ENCODE data around the gene FAM53B. TPM values are rescaled to one million over a fixed set of nuclear protein-coding genes. Genes with fewer than 3 reads are reported as not detected.

Gene FAM53B
- total RNA-seq, 2 donors from 2014 or later: 68.5 to 69.2 TPM

- Mint-ChIP-seq H3K4me3 (peak overlapping the region; percentile 89), H3K36me3 (ENCODE audit: low read depth) (peaks cover 13% of the 10 kb centered on the region)
Measured at GRCh38 chr10:124677749-124678556, 66.2 kb downstream of the FAM53B start.

DNA sequence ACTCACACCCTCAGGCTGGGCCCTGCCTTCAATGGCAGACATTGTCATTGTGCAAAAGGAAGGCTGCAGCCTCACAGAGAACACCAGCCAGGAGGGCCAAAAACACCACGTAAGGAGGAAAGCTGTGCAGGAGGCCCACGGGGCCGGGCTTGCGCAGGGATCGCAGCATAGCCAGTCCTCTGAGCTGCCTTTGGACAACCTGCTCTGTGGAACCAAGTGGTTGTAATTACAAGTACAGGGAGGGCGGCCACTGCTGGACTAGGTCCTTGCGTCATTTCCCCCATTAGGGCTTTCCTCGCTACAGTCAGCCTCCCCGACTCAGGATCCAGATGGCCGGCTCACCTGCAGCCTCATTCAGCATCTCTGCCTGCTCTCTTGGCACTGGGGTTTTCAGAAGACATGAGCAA, 66.9 kb downstream of the FAM53B start:
- no peak for DNase-seq
- no peaks in the 10 kb centered on the region for H3K9me3 ChIP-seq (ENCODE audit: control insufficient read depth, low read length, poor library complexity, severe bottlenecking)
- ATAC-seq: no peak
- peaks cover 13% of the 10 kb centered on the region for H3K36me3 Mint-ChIP-seq (ENCODE audit: low read depth)
- H3K27ac Mint-ChIP-seq: peak overlapping the region; percentile 96
- peak overlapping the region; percentile 89 for H3K4me3 Mint-ChIP-seq
- H3K4me1 Mint-ChIP-seq: peaks cover 80% of the 10 kb centered on the region
- no peaks in the 10 kb centered on the region for H3K27me3 Mint-ChIP-seq

More at GRCh38 chr10:124677749-124678556, 66.2 kb downstream of the FAM53B start:
- no peaks in the 10 kb centered on the region for H3K9me3 ChIP-seq (ENCODE audit: control insufficient read depth, low read length, poor library complexity, severe bottlenecking)
- ATAC-seq: peak; percentile 29
- DNase-seq: no peak
- H3K27ac Mint-ChIP-seq: peak overlapping the region; percentile 96
- no peaks in the 10 kb centered on the region for H3K27me3 Mint-ChIP-seq
- peaks cover 74% of the 10 kb centered on the region for H3K4me1 Mint-ChIP-seq

DNA sequence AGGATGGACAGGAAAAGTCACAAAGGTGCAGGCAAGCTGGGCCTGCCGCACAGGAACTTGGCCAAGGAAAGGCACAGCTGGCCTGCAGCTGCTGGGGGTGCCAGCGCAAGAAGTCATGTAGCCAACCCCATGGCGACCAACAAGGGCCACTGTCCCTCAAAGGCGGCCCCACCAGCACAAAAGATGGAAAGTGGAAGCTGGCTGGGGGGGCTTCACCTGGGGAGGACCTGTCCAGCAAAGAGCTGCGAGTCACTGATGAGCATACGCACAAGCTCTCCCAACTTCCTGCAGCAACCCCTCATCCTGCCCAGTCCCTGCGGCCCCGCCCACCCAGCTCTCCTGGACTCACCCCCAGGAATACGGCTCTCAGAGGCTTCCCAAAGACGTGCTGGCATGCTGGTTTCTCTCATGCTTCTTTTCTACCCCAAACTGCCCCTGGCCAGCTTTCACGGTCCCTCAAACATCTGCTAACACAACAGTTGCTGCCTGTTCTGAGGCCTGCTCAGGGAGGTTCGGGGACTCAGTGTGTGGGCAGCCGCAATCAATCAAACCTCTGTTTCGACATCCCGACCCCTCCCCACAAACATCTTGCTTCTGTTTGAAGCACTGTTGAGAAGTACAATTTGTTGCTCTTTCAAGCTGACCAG, 67.6 kb downstream of the FAM53B start:
- Mint-ChIP-seq H3K4me3 (peak overlapping the region; percentile 89), H3K27ac (peak overlapping the region; percentile 96), H3K4me1 (peaks cover 84% of the 10 kb centered on the region), H3K36me3 (ENCODE audit: low read depth) (peaks cover 12% of the 10 kb centered on the region), H3K27me3 (no peaks in the 10 kb centered on the region)
- DNase-seq: no peak
- no peak for ATAC-seq
- H3K9me3 ChIP-seq (ENCODE audit: control insufficient read depth, low read length, poor library complexity, severe bottlenecking): no peaks in the 10 kb centered on the region

DNA sequence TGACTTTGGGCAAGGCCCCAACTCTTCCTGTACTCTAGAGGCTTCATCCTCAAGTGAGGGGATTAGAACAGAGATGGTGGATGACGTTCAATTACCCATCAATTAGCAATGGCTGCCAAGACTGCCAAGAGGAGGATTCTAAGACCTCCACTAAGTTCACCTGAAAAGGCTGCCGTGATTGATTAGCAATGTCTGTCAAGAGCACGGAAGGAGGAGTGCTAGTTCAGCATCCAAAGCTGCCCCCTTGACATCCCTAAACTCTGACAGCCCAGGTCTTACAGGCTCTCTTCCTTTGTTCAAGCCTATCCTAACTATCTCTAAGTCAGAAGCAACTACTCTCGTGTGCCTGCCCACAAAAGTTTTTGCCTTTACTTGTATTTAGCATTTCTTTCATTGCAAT, 68.4 kb downstream of the FAM53B start:
- no peak for DNase-seq
- no peak for ATAC-seq
- H3K4me1 Mint-ChIP-seq: peaks cover 89% of the 10 kb centered on the region
- no peaks in the 10 kb centered on the region for H3K9me3 ChIP-seq (ENCODE audit: control insufficient read depth, low read length, poor library complexity, severe bottlenecking)
- peaks cover 9% of the 10 kb centered on the region for H3K36me3 Mint-ChIP-seq (ENCODE audit: low read depth)
- H3K27me3 Mint-ChIP-seq: no peaks in the 10 kb centered on the region
- H3K27ac Mint-ChIP-seq: peak overlapping the region; percentile 96
- peak overlapping the region; percentile 89 for H3K4me3 Mint-ChIP-seq

- Mint-ChIP-seq H3K4me1 (peaks cover 89% of the 10 kb centered on the region), H3K36me3 (ENCODE audit: low read depth) (peaks cover 6% of the 10 kb centered on the region), H3K27me3 (no peaks in the 10 kb centered on the region), H3K4me3 (peak overlapping the region; percentile 76), H3K27ac (peak overlapping the region; percentile 96)
- ATAC-seq: no peak
- H3K9me3 ChIP-seq (ENCODE audit: control insufficient read depth, low read length, poor library complexity, severe bottlenecking): no peaks in the 10 kb centered on the region
- DNase-seq: no peak
Measured at GRCh38 chr10:124675261-124675660, 68.9 kb downstream of the FAM53B start.

GRCh38 chr10:124674768-124675222, 69.4 kb downstream of the FAM53B start:
- H3K4me1 Mint-ChIP-seq: peaks cover 87% of the 10 kb centered on the region
- DNase-seq: no peak
- H3K27me3 Mint-ChIP-seq: no peaks in the 10 kb centered on the region
- no peak for ATAC-seq
- H3K36me3 Mint-ChIP-seq (ENCODE audit: low read depth): peaks cover 5% of the 10 kb centered on the region
- no peaks in the 10 kb centered on the region for H3K9me3 ChIP-seq (ENCODE audit: control insufficient read depth, low read length, poor library complexity, severe bottlenecking)
- peak overlapping the region; percentile 96 for H3K27ac Mint-ChIP-seq
- H3K4me3 Mint-ChIP-seq: no peak overlapping the region

GRCh38 chr10:124672181-124672638, 72.0 kb downstream of the FAM53B start:
- H3K27me3 Mint-ChIP-seq: no peaks in the 10 kb centered on the region
- DNase-seq (no peak), ATAC-seq (no peak)
- H3K4me1 Mint-ChIP-seq: peaks cover 80% of the 10 kb centered on the region
- peaks cover 5% of the 10 kb centered on the region for H3K36me3 Mint-ChIP-seq (ENCODE audit: low read depth)
- peak overlapping the region; percentile 81 for H3K4me3 Mint-ChIP-seq
- peak overlapping the region; percentile 96 for H3K27ac Mint-ChIP-seq
- no peaks in the 10 kb centered on the region for H3K9me3 ChIP-seq (ENCODE audit: control insufficient read depth, low read length, poor library complexity, severe bottlenecking)

- DNase-seq (no peak), ATAC-seq (peak; percentile 48)
- peaks cover 5% of the 10 kb centered on the region for H3K36me3 Mint-ChIP-seq (ENCODE audit: low read depth)
- peaks cover 74% of the 10 kb centered on the region for H3K4me1 Mint-ChIP-seq
- H3K27ac Mint-ChIP-seq: peak overlapping the region; percentile 96
- H3K9me3 ChIP-seq (ENCODE audit: control insufficient read depth, low read length, poor library complexity, severe bottlenecking): no peaks in the 10 kb centered on the region
- H3K27me3 Mint-ChIP-seq: no peaks in the 10 kb centered on the region
- peak overlapping the region; percentile 55 for H3K4me3 Mint-ChIP-seq
Measured at GRCh38 chr10:124671486-124672075, 72.6 kb downstream of the FAM53B start.

DNA sequence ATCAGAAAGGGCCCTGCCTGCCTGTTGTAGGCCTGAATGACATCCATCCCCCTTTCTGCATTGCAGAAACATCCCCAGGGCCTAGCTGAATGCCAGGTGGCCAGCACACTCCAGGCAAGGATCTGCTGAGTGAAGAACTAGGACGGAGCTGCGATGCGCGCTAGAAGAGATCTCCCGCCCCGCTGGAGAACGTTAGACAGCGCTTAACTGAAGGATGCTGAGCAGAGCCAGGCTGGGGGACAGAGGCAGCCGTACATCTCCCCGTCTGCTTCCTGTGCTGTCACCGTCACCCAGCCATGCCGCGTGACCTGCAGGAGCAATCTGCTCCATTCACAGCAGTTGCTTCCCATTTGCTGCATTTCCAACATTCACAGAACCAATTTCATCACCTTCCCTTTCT, 73.3 kb downstream of the FAM53B start:
- DNase-seq (no peak), ATAC-seq (peak; percentile 36)
- Mint-ChIP-seq H3K36me3 (ENCODE audit: low read depth) (peaks cover 5% of the 10 kb centered on the region), H3K27ac (peak overlapping the region; percentile 96), H3K27me3 (no peaks in the 10 kb centered on the region), H3K4me3 (peak overlapping the region; percentile 61), H3K4me1 (peaks cover 71% of the 10 kb centered on the region)
- no peaks in the 10 kb centered on the region for H3K9me3 ChIP-seq (ENCODE audit: control insufficient read depth, low read length, poor library complexity, severe bottlenecking)

DNA sequence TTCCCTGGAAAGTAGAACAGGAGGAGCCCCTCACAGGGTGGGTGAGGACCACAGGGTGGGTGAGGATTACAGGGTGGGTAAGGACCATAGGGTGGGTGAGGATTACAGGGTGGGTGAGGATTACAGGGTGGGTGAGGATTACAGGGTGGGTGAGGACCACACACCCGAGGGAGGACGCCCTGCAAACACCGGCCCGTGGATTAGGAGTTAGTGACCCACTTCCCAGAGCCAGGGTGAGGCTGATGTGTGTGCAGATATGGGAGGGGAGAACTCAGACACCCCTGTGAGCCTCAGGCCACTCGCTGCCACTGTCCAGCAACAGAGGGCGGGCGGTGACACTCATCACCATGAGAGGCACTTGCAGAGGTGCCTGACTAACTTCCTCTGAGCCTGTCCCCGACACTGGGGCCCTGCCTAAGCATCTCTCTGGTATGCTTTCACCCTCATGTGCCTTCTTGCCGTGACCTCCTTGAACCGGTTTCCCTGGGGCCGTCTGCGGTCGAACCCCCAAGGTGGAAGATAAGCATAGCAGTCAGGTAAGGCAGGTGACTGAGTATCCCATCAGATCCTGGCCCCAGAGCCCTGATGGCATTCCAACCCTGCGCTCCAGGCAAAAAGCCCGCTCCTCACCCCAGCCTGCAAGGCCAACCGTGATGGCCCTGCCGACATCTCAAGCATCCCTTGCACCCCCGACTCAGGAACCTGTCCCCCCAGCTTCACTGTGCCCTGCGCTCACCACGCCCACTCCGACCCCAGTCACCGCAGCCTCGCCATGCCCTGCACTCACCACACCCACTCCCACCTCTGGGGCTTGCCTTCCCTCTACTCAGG, 74.1 kb downstream of the FAM53B start:
- Mint-ChIP-seq H3K4me3 (peak overlapping the region; percentile 61), H3K27me3 (no peaks in the 10 kb centered on the region), H3K27ac (peak overlapping the region; percentile 96), H3K36me3 (ENCODE audit: low read depth) (peaks cover 8% of the 10 kb centered on the region), H3K4me1 (peaks cover 71% of the 10 kb centered on the region)
- no peaks in the 10 kb centered on the region for H3K9me3 ChIP-seq (ENCODE audit: control insufficient read depth, low read length, poor library complexity, severe bottlenecking)
- ATAC-seq (no peak), DNase-seq (no peak)

GRCh38 chr10:124669141-124669823, 74.9 kb downstream of the FAM53B start:
- H3K9me3 ChIP-seq (ENCODE audit: control insufficient read depth, low read length, poor library complexity, severe bottlenecking): no peaks in the 10 kb centered on the region
- peaks cover 6% of the 10 kb centered on the region for H3K36me3 Mint-ChIP-seq (ENCODE audit: low read depth)
- no peak overlapping the region for H3K4me3 Mint-ChIP-seq
- H3K4me1 Mint-ChIP-seq: peaks cover 68% of the 10 kb centered on the region
- no peaks in the 10 kb centered on the region for H3K27me3 Mint-ChIP-seq
- ATAC-seq (no peak), DNase-seq (no peak)
- peak overlapping the region; percentile 87 for H3K27ac Mint-ChIP-seq

- peak overlapping the region; percentile 7 for H3K4me3 Mint-ChIP-seq
- no peaks in the 10 kb centered on the region for H3K27me3 Mint-ChIP-seq
- peaks cover 62% of the 10 kb centered on the region for H3K4me1 Mint-ChIP-seq
- no peaks in the 10 kb centered on the region for H3K9me3 ChIP-seq (ENCODE audit: control insufficient read depth, low read length, poor library complexity, severe bottlenecking)
- H3K36me3 Mint-ChIP-seq (ENCODE audit: low read depth): peaks cover 6% of the 10 kb centered on the region
- no peak for DNase-seq
- no peak for ATAC-seq
- peak overlapping the region; percentile 87 for H3K27ac Mint-ChIP-seq
Measured at GRCh38 chr10:124668517-124669051, 75.6 kb downstream of the FAM53B start.
